ENCODE data around the gene SOX3. TPM values are rescaled to one million over a fixed set of nuclear protein-coding genes. Genes with fewer than 3 reads are reported as not detected.

Gene SOX3
- total and polyA plus RNA-seq, 9 of the 15 experiments (the other 6 are each of a cell fraction or from before 2014, with no cell fraction given) = not detected

DNA sequence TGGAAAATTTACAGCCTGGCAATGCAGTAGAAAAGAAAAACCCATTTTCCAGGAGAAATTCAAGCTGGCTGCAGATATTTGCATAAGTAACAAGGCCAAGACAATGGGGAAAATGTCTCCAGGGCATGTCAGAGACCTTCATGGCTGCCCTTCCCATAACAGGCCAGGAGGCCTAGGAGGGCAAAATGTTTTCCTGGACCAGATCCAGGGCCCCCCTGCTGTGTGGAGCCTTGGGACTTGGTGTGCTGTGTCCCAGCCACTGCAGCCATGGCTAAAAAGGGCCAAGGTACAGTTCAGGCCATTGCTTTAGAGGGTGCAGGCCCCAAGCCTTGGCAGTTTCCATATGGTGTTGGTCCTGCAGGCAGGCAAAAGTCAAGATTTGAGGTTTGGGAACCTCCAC lies 29.8 kb downstream of the SOX3 start:
- no peaks in the 10 kb centered on the region for H3K9me3 ChIP-seq (replicated peaks; ENCODE audit: control insufficient read depth, insufficient read depth, low read depth, low read length)
- no peak overlapping the region for H3K27ac ChIP-seq (ENCODE audit: extremely low read depth, low read depth, low read length)
- H3K9ac ChIP-seq (ENCODE audit: insufficient read depth in 1 of 2, low read depth in 2 of 2, low read length in 2 of 2) = no peak overlapping the region
- H3K9me1 ChIP-seq (ENCODE audit: control insufficient read depth, insufficient read depth, low read length) = no peaks in the 10 kb centered on the region
- H4K20me1 ChIP-seq (replicated peaks; ENCODE audit: control insufficient read depth, insufficient read depth, low read length) = no peaks in the 10 kb centered on the region
- no peak overlapping the region for H3K4me3 ChIP-seq
- no peaks in the 10 kb centered on the region for H3K36me3 ChIP-seq (ENCODE audit: control insufficient read depth, insufficient read depth, low read length)
- H3K4me2 ChIP-seq (ENCODE audit: insufficient read depth, low read length) = no peak overlapping the region
- FAIRE-seq (no peak), ATAC-seq (no peak), DNase-seq (ENCODE audit: extremely low read depth in 1 of 4, low spot score in 3 of 4) (no peak)
- H3K27me3 ChIP-seq (ENCODE audit: control insufficient read depth in 2 of 2, insufficient read depth in 2 of 2, low read length in 2 of 2) = no peaks in the 10 kb centered on the region
- no peaks in the 10 kb centered on the region for H3K79me2 ChIP-seq (ENCODE audit: control insufficient read depth, insufficient read depth, low read length)
- no peaks in the 10 kb centered on the region for H3K4me1 ChIP-seq (replicated peaks in 1 of 2; ENCODE audit: control insufficient read depth in 2 of 2, insufficient read depth in 2 of 2, low read length in 2 of 2)
- intact Hi-C loops (cut with micrococcal nuclease) = no loop called here
- no peak overlapping the region for H2AFZ ChIP-seq (ENCODE audit: low read depth, low read length)
- ChIA-PET CTCF (ENCODE audit: low intra/inter-chr PET ratio) (no interaction called here), POLR2A (no interaction called here)
- in situ Hi-C loops (cut with MboI) = loop anchor here (25.0 kb wide), 1 partner anchor 1363 kb away; no protein-coding TSS in a partner anchor
- BruUV-seq (replicated peaks) = no TSS peak
- TF ChIP-seq ZBTB43 (CRISPR knock-in tag; IDR thresholded peaks at IDR 0.05) = no peak
- TF ChIP-seq ZBTB7A (IDR thresholded peaks at IDR 0.05; ENCODE audit: borderline replicate concordance, control insufficient read depth, low read depth, low read length) = no peak
- peak; percentile 74 for TF ChIP-seq NFIC (IDR thresholded peaks at IDR 0.05)
- TF ChIP-seq ZNF507 (tag; conservative IDR thresholded peaks at IDR 0.05) = no peak
- TF ChIP-seq, protein P1, sequence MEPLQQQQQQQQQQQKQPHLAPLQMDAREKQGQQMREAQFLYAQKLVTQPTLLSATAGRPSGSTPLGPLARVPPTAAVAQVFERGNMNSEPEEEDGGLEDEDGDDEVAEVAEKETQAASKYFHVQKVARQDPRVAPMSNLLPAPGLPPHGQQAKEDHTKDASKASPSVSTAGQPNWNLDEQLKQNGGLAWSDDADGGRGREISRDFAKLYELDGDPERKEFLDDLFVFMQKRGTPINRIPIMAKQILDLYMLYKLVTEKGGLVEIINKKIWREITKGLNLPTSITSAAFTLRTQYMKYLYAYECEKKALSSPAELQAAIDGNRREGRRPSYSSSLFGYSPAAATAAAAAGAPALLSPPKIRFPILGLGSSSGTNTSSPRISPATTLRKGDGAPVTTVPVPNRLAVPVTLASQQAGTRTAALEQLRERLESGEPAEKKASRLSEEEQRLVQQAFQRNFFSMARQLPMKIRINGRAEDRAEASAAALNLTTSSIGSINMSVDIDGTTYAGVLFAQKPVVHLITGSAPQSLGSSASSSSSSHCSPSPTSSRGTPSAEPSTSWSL (CRISPR knock-in tag; IDR thresholded peaks at IDR 0.05; ENCODE audit: borderline replicate concordance) = no peak
- no peak for TF ChIP-seq HDAC3 (IDR thresholded peaks at IDR 0.05; ENCODE audit: borderline replicate concordance, partially characterized antibody)
- no peak for TF ChIP-seq CREB3L1 (IDR thresholded peaks at IDR 0.05; ENCODE audit: borderline replicate concordance, low read depth)
- TF ChIP-seq ZBTB40 (IDR thresholded peaks at IDR 0.05) = no peak
- TF ChIP-seq ZBTB40 (CRISPR knock-in tag; IDR thresholded peaks at IDR 0.05) = no peak
- no peak for TF ChIP-seq NCOA1 (IDR thresholded peaks at IDR 0.05; ENCODE audit: low read depth)
